Measurements from ENCODE around the gene AGER.
A peak's percentile ranks its signal among the peaks of the same experiment; 100 is the strongest.

AGER gene

GRCh38 chr6:32182555-32182981 lies 1.5 kb downstream of the AGER start:
- Histone ChIP-seq H3K9ac (ENCODE audit: low read depth, low read length) (no peak overlapping the region), H3K9me3 (ENCODE audit: insufficient read depth, low read depth, low read length) (no peaks in the 10 kb centered on the region), H3K27me3 (ENCODE audit: insufficient read depth, low read length) (no peaks in the 10 kb centered on the region), H3K4me1 (ENCODE audit: insufficient read depth, low read length) (no peaks in the 10 kb centered on the region), H3K36me3 (ENCODE audit: insufficient read depth, low read depth, low read length) (peaks cover 54% of the 10 kb centered on the region), H3K4me3 (ENCODE audit: low read length) (no peak overlapping the region), H3K27ac (ENCODE audit: low read length) (no peak overlapping the region)

GRCh38 chr6:32181915-32182529 lies 2.0 kb downstream of the AGER start:
- Histone ChIP-seq H3K9ac (ENCODE audit: low read depth, low read length) (no peak overlapping the region), H3K27ac (ENCODE audit: low read length) (no peak overlapping the region), H3K4me3 (ENCODE audit: low read length) (no peak overlapping the region), H3K4me1 (ENCODE audit: insufficient read depth, low read length) (no peaks in the 10 kb centered on the region), H3K36me3 (ENCODE audit: insufficient read depth, low read depth, low read length) (peaks cover 49% of the 10 kb centered on the region), H3K9me3 (ENCODE audit: insufficient read depth, low read depth, low read length) (no peaks in the 10 kb centered on the region), H3K27me3 (ENCODE audit: insufficient read depth, low read length) (no peaks in the 10 kb centered on the region)

DNA sequence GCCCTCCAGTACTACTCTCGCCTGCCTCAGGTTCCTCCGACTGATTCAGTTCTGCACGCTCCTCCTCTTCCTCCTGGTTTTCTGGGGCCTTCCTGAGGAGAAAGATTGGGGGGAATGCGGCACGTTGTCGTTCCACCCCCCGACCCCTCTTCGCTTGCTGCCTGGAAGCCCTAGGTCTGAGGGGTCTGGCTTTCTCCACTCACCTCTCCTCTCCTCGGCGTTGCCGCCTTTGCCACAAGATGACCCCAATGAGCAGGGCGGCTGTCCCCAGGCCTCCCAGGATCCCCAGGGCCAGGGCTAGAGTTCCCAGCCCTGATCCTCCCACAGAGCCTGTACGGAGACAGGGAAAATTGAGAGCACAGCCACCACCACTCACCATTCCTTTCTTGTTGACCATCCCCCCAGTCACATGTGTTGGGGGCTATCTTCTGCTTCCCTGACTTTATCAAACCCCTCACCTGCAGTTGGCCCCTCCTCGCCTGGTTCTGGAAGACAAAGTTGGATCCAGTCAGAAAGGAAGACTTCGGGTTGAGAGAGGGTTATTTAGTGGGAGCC lies 2.8 kb downstream of the AGER start:
- Histone ChIP-seq H3K9ac (ENCODE audit: low read depth, low read length) (no peak overlapping the region), H3K4me1 (ENCODE audit: insufficient read depth, low read length) (peaks cover 6% of the 10 kb centered on the region; the same call in 1 of the 2 replicates), H3K27ac (ENCODE audit: low read length) (no peak overlapping the region), H3K4me3 (ENCODE audit: low read length) (no peak overlapping the region), H3K36me3 (ENCODE audit: insufficient read depth, low read depth, low read length) (peaks cover 41% of the 10 kb centered on the region), H3K27me3 (ENCODE audit: insufficient read depth, low read length) (no peaks in the 10 kb centered on the region), H3K9me3 (ENCODE audit: insufficient read depth, low read depth, low read length) (no peaks in the 10 kb centered on the region)

- no peaks in the 10 kb centered on the region for H3K27me3 ChIP-seq (ENCODE audit: insufficient read depth, low read length)
- no peak overlapping the region for H3K27ac ChIP-seq (ENCODE audit: low read length)
- H3K4me1 ChIP-seq (ENCODE audit: insufficient read depth, low read length), result peaks cover 10% of the 10 kb centered on the region
- no peak overlapping the region for H3K4me3 ChIP-seq (ENCODE audit: low read length)
- peaks cover 45% of the 10 kb centered on the region for H3K36me3 ChIP-seq (ENCODE audit: insufficient read depth, low read depth, low read length)
- no peaks in the 10 kb centered on the region for H3K9me3 ChIP-seq (ENCODE audit: insufficient read depth, low read depth, low read length)
- H3K9ac ChIP-seq (ENCODE audit: low read depth, low read length), result no peak overlapping the region
Observed at GRCh38 chr6:32179766-32180405, 4.2 kb downstream of the AGER start.

DNA sequence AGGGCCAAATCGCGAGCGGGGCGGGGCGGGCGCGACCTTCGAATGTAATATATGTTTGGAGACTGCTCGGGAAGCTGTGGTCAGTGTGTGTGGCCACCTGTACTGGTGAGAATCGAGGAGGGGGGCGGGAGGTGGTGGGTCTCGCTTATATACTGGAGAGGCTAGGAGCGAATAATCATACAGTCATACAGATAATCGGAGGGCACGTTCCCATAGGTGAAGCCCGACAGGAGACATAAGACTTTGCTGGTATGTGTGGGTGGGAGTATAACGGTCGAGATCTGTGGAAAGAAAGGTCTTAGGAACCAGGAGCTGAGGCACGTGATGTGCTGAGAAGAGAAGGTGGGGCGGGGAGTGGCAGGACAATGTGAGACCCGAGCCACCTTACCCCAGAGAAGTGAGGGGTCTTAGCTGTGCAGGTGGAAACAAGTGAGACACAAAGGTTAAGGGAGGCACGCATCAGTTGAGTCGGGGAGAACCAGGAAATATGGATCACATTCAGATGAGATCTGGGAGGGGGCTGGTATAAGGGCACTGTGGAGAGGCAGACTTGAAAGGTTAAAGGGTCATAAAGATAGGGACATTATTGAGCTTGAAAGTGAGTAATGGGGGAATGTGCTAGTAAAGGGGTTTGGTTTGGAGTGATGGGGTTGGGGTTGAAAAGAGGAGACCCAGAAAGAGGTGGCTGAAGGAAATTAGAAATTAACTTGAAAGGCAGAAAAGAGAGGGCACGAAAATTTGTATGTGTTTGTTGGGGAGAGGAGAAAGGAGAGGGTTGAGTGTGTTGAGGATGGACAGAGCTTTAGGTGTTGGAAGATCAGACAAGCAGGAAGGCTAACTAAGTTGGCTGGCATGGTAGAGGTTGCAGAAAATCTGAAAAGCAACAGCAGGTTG lies 5.3 kb downstream of the AGER start:
- Histone ChIP-seq H3K36me3 (ENCODE audit: insufficient read depth, low read depth, low read length) (peaks cover 53% of the 10 kb centered on the region), H3K27me3 (ENCODE audit: insufficient read depth, low read length) (no peaks in the 10 kb centered on the region), H3K9me3 (ENCODE audit: insufficient read depth, low read depth, low read length) (no peaks in the 10 kb centered on the region), H3K9ac (ENCODE audit: low read depth, low read length) (peak overlapping the region; percentile 93), H3K4me3 (ENCODE audit: low read length) (peak overlapping the region; percentile 88), H3K4me1 (ENCODE audit: insufficient read depth, low read length) (peaks cover 13% of the 10 kb centered on the region), H3K27ac (ENCODE audit: low read length) (no peak overlapping the region)

DNA sequence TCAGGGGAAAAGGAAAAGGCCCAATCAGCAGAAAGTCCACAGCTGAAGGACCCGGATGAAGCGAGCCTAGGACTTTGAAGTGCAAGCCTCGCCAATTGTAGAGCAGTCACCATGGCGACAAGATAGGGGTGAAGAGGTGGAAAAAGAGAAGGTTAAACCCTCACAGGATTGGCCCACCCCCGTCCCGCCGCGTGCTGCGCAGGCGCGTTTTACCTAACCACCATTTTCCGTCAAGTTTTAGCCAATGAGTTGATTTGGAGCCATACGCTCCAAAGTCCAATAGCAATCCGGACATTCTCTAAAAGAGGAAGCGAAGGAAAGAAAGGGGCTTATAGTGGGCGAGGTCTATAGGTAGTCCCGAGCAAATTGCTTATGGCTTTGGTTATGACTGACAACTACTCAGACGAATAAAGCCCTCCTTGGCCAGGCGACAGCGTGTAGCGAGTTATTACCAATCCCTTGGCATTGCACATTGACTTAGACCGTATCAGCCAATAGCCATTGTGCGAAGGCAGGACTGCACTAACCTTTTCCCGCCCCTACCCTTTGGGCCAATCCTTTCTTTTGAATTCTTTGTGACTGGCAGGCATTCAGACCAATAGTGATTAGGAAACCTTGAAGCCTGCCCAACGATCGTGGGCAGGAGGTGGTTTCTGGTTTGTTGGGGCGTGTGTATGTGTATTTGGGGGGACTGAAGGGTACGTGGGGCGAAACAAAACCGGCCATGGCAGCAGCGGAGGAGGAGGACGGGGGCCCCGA lies 6.1 kb downstream of the AGER start, which contains the start of gene RNF5:
Gene RNF5 (plus strand): TSS at position 618 of the 759 bp plus-strand sequence. CDS start 107 bp downstream, at position 725.
- Histone ChIP-seq H3K9ac (ENCODE audit: low read depth, low read length) (peak within 1 kb of the TSS; percentile 93), H3K27me3 (ENCODE audit: insufficient read depth, low read length) (no peaks in the 10 kb centered on the region), H3K36me3 (ENCODE audit: insufficient read depth, low read depth, low read length) (peaks cover 45% of the 10 kb centered on the region), H3K4me1 (ENCODE audit: insufficient read depth, low read length) (peaks cover 13% of the 10 kb centered on the region), H3K27ac (ENCODE audit: low read length) (peak within 1 kb of the TSS; percentile 98), H3K9me3 (ENCODE audit: insufficient read depth, low read depth, low read length) (no peaks in the 10 kb centered on the region), H3K4me3 (ENCODE audit: low read length) (peak within 1 kb of the TSS; percentile 88)

DNA sequence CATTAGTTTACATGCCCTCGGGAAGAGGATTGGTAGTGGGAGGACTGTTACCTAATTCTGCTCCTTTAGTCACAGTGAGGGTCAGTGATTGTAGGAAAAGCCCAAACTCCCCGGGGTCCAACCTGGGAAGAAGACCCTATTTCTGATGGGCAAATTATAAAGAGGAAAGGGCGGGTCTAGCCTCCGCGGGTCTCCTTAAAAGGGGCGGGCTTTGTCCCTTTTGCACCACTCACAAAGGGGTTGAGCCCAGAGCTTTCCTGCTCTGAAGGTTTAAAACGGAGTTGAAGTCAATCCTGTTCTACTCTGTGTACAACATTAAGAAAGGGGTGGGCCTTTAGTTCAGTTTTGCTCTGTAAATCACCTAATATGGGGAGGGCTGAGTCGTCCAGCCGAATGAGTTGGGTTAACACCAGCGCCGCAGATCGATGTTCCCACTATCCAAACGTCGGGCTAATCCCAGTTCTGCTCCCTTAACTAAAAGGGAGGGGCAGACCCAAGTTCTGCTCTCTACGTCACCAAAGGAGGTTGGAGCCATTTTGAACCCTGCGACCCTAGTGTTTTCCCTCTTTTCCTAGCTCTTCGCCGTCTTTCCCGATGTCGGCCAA lies 6.8 kb downstream of the AGER start:
- Histone ChIP-seq H3K4me1 (ENCODE audit: insufficient read depth, low read length) (peaks cover 13% of the 10 kb centered on the region), H3K36me3 (ENCODE audit: insufficient read depth, low read depth, low read length) (peaks cover 38% of the 10 kb centered on the region), H3K9me3 (ENCODE audit: insufficient read depth, low read depth, low read length) (no peaks in the 10 kb centered on the region), H3K27me3 (ENCODE audit: insufficient read depth, low read length) (no peaks in the 10 kb centered on the region), H3K9ac (ENCODE audit: low read depth, low read length) (peak overlapping the region; percentile 93), H3K27ac (ENCODE audit: low read length) (peak overlapping the region; percentile 98), H3K4me3 (ENCODE audit: low read length) (peak overlapping the region; percentile 88)

GRCh38 chr6:32176476-32177182 lies 7.4 kb downstream of the AGER start:
- Histone ChIP-seq H3K36me3 (ENCODE audit: insufficient read depth, low read depth, low read length) (peaks cover 38% of the 10 kb centered on the region), H3K27me3 (ENCODE audit: insufficient read depth, low read length) (no peaks in the 10 kb centered on the region), H3K9ac (ENCODE audit: low read depth, low read length) (peak overlapping the region; percentile 93), H3K4me3 (ENCODE audit: low read length) (peak overlapping the region; percentile 88), H3K9me3 (ENCODE audit: insufficient read depth, low read depth, low read length) (no peaks in the 10 kb centered on the region), H3K27ac (ENCODE audit: low read length) (peak overlapping the region; percentile 98), H3K4me1 (ENCODE audit: insufficient read depth, low read length) (peaks cover 13% of the 10 kb centered on the region)

GRCh38 chr6:32175711-32176475 lies 8.2 kb downstream of the AGER start, which contains the start of gene AGPAT1:
TSS of gene AGPAT1 (minus strand) at chr6:32176084. CDS start at chr6:32171496, 4,588 bp downstream.
- Histone ChIP-seq H3K4me1 (ENCODE audit: insufficient read depth, low read length) (peaks cover 13% of the 10 kb centered on the region), H3K9me3 (ENCODE audit: insufficient read depth, low read depth, low read length) (no peaks in the 10 kb centered on the region)

GRCh38 chr6:32175322-32175710 lies 8.7 kb downstream of the AGER start:
- no peaks in the 10 kb centered on the region for H3K9me3 ChIP-seq (ENCODE audit: insufficient read depth, low read depth, low read length)
- peaks cover 13% of the 10 kb centered on the region for H3K4me1 ChIP-seq (ENCODE audit: insufficient read depth, low read length)
- H3K9ac ChIP-seq (ENCODE audit: low read depth, low read length), result peak overlapping the region; percentile 85
- no peak overlapping the region for H3K27ac ChIP-seq (ENCODE audit: low read length)
- H3K4me3 ChIP-seq (ENCODE audit: low read length), result peak overlapping the region; percentile 88
- peaks cover 38% of the 10 kb centered on the region for H3K36me3 ChIP-seq (ENCODE audit: insufficient read depth, low read depth, low read length)
- no peaks in the 10 kb centered on the region for H3K27me3 ChIP-seq (ENCODE audit: insufficient read depth, low read length)

More at GRCh38 chr6:32175711-32176475, 8.2 kb downstream of the AGER start, which contains the start of gene AGPAT1:
- Histone ChIP-seq H3K27ac (ENCODE audit: low read length) (peak within 1 kb of the TSS; percentile 98), H3K9ac (ENCODE audit: low read depth, low read length) (peak within 1 kb of the TSS; percentile 93), H3K27me3 (ENCODE audit: insufficient read depth, low read length) (no peaks in the 10 kb centered on the region), H3K4me3 (ENCODE audit: low read length) (peak within 1 kb of the TSS; percentile 88), H3K36me3 (ENCODE audit: insufficient read depth, low read depth, low read length) (peaks cover 38% of the 10 kb centered on the region)

All from iPS-20b (cell line).